Astrocyte (in vitro differentiated cells and primary cell): ENCODE data around the gene LLCFC1. TPM values are rescaled to one million over a fixed set of nuclear protein-coding genes. Genes with fewer than 3 reads are reported as not detected.

ENCODE experiments used
- DNase-seq: peaks from one replicate; pipeline ENCODE4 v3.0.0-alpha.2; 2010; ENCODE audit warnings: low read depth
- FAIRE-seq: peaks from 2 replicates; lab custom pipeline; 2011; peaks lifted over from hg19 to GRCh38; lab: Jason Lieb, UNC
- H2AFZ ChIP-seq: 2 replicates; pipeline ENCODE4 v1.6.0; 2012; ENCODE audit warnings: low read depth, low read length, inconsistent platforms
- H3K27ac ChIP-seq: 2 replicates; pipeline ENCODE4 v1.5.1; 2011; ENCODE audit warnings: low read depth, low read length, inconsistent platforms
- H3K27me3 ChIP-seq: 2 replicates; pipeline ENCODE4 v1.6.0; 2011; ENCODE audit warnings: low read length, inconsistent platforms; ENCODE audit not compliant: insufficient read depth
- H3K36me3 ChIP-seq: 2 replicates; pipeline ENCODE4 v1.5.1; 2011; ENCODE audit warnings: low read length, inconsistent platforms; ENCODE audit not compliant: insufficient read depth
- H3K4me1 ChIP-seq: 2 replicates; pipeline ENCODE4 v1.5.1; 2011; ENCODE audit warnings: low read length, inconsistent platforms; ENCODE audit not compliant: insufficient read depth
- H3K4me2 ChIP-seq: 2 replicates; pipeline ENCODE4 v1.6.0; 2012; ENCODE audit warnings: low read length, inconsistent platforms
- H3K4me3 ChIP-seq: 2 replicates; pipeline ENCODE4 v1.5.1; 2011; ENCODE audit warnings: low read depth, mild to moderate bottlenecking, low read length, inconsistent platforms; ENCODE audit not compliant: insufficient read depth
- H3K79me2 ChIP-seq: 2 replicates; pipeline ENCODE4 v1.6.0; 2012; ENCODE audit warnings: mild to moderate bottlenecking, low read length, inconsistent platforms; ENCODE audit not compliant: insufficient read depth
- H3K9ac ChIP-seq: 2 replicates; pipeline ENCODE4 v1.6.0; 2012; ENCODE audit warnings: mild to moderate bottlenecking, low read length, inconsistent platforms
- H3K9me3 ChIP-seq: 2 replicates; pipeline ENCODE4 v1.5.1; 2012; ENCODE audit warnings: low read depth, mild to moderate bottlenecking, low read length, inconsistent platforms; ENCODE audit not compliant: insufficient read depth
- H4K20me1 ChIP-seq: 2 replicates; pipeline ENCODE4 v1.6.0; 2012; ENCODE audit warnings: low read length, inconsistent platforms; ENCODE audit not compliant: insufficient read depth
- H3K27ac Mint-ChIP-seq: one replicate; pipeline ENCODE4 v1.8.0; 2021; ENCODE audit warnings: mild to moderate bottlenecking, mixed read lengths; ENCODE audit not compliant: unreplicated experiment
- H3K27me3 Mint-ChIP-seq: one replicate; pipeline ENCODE4 v1.8.0; 2021; ENCODE audit warnings: low read depth, mixed read lengths; ENCODE audit not compliant: unreplicated experiment
- H3K36me3 Mint-ChIP-seq: one replicate; pipeline ENCODE4 v1.8.0; 2021; ENCODE audit warnings: low read depth, mixed read lengths; ENCODE audit not compliant: unreplicated experiment
- H3K4me1 Mint-ChIP-seq: one replicate; pipeline ENCODE4 v1.8.0; 2021; ENCODE audit warnings: low read depth, mixed read lengths; ENCODE audit not compliant: unreplicated experiment
- H3K4me3 Mint-ChIP-seq: one replicate; pipeline ENCODE4 v1.8.0; 2021; ENCODE audit warnings: mild to moderate bottlenecking, moderate library complexity, mixed read lengths; ENCODE audit not compliant: unreplicated experiment
- H3K9me3 Mint-ChIP-seq: one replicate; pipeline ENCODE4 v1.8.0; 2021; ENCODE audit warnings: mild to moderate bottlenecking, mixed read lengths; ENCODE audit not compliant: unreplicated experiment
- EZH2 ChIP-seq: IDR thresholded peaks from 2 replicates; pipeline ENCODE4 v1.6.1; 2012; ENCODE audit warnings: mild to moderate bottlenecking, low read length, inconsistent platforms; ENCODE audit not compliant: insufficient read depth
- total RNA-seq: library from RNA; stranded (reverse); gene quantifications from 2 replicates; pipeline ENCODE4 v1.2.1, GENCODE V29; 2021
- TF ChIP-seq, protein P1 (sequence below): IDR thresholded peaks from 2 replicates; pipeline ENCODE4 v1.5.1; 2011; ENCODE audit warnings: low read depth, mild to moderate bottlenecking, inconsistent platforms, low read length, moderate library complexity; ENCODE audit not compliant: insufficient read depth

Gene LLCFC1
- total RNA-seq, 1 donor from 2014 or later: not detected

DNA sequence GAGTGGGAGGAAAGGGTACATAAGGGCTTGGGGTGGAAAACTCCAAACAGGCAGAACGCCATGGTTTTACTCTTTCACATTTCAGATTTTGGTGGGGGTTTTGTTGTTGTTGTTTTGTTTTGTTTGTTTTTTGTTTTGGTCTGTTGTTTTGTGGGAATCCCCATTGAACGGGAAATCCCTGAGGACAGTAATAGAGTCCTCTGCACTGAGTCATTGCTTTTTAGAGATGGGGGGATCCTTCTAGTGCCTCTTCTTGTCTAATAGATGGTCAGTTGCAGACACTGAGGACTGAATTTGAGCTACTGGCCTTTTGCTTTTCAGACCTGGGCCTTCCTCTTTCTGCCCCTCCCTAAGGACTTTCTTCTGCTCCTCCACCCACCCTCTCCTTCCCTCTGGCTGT, 25.7 kb upstream of the LLCFC1 start:
- peaks cover 1% of the 10 kb centered on the region for H3K4me1 Mint-ChIP-seq
- Histone ChIP-seq H3K4me2 (no peak overlapping the region), H2AFZ (no peak overlapping the region), H3K36me3 (no peaks in the 10 kb centered on the region), H3K79me2 (no peaks in the 10 kb centered on the region), H3K4me3 (no peak overlapping the region), H3K27me3 (no peaks in the 10 kb centered on the region), H4K20me1 (no peaks in the 10 kb centered on the region), H3K9ac (no peak overlapping the region), H3K4me1 (no peaks in the 10 kb centered on the region), H3K27ac (no peak overlapping the region), H3K9me3 (no peaks in the 10 kb centered on the region)
- H3K36me3 Mint-ChIP-seq: no peaks in the 10 kb centered on the region
- no peak overlapping the region for H3K4me3 Mint-ChIP-seq
- H3K27ac Mint-ChIP-seq: no peak overlapping the region
- no peak for TF ChIP-seq EZH2
- TF ChIP-seq, protein P1, sequence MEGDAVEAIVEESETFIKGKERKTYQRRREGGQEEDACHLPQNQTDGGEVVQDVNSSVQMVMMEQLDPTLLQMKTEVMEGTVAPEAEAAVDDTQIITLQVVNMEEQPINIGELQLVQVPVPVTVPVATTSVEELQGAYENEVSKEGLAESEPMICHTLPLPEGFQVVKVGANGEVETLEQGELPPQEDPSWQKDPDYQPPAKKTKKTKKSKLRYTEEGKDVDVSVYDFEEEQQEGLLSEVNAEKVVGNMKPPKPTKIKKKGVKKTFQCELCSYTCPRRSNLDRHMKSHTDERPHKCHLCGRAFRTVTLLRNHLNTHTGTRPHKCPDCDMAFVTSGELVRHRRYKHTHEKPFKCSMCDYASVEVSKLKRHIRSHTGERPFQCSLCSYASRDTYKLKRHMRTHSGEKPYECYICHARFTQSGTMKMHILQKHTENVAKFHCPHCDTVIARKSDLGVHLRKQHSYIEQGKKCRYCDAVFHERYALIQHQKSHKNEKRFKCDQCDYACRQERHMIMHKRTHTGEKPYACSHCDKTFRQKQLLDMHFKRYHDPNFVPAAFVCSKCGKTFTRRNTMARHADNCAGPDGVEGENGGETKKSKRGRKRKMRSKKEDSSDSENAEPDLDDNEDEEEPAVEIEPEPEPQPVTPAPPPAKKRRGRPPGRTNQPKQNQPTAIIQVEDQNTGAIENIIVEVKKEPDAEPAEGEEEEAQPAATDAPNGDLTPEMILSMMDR: no peak
- DNase-seq (no peak), FAIRE-seq (no peak)
- no peaks in the 10 kb centered on the region for H3K9me3 Mint-ChIP-seq
- H3K27me3 Mint-ChIP-seq: peaks cover 12% of the 10 kb centered on the region

DNA sequence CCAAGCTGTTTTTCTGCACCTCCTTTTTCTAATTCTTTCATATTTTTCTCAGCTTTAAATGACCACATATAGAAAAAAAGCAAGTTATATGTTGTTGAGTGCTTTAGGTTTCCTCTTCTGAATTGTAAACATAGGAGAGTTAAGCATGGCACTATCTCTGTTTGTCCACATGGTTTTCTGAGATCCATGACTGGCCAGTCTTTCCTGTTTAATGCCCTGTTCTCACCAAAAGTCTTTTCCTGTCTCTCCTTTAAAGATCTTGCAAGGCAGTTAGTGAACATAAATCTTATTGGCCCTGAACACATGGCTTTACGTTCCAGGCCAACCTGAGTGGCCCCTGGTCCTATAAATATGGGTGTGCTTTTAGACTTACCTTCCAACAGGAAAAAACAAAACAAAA, 25.2 kb upstream of the LLCFC1 start:
- Histone ChIP-seq H3K4me2 (no peak overlapping the region), H4K20me1 (no peaks in the 10 kb centered on the region), H2AFZ (no peak overlapping the region), H3K79me2 (no peaks in the 10 kb centered on the region), H3K9ac (no peak overlapping the region), H3K4me3 (no peak overlapping the region), H3K4me1 (no peaks in the 10 kb centered on the region), H3K27ac (no peak overlapping the region), H3K27me3 (no peaks in the 10 kb centered on the region), H3K9me3 (no peaks in the 10 kb centered on the region), H3K36me3 (no peaks in the 10 kb centered on the region)
- no peak overlapping the region for H3K4me3 Mint-ChIP-seq
- no peak for TF ChIP-seq EZH2
- TF ChIP-seq, protein P1: no peak
- no peaks in the 10 kb centered on the region for H3K9me3 Mint-ChIP-seq
- peaks cover 12% of the 10 kb centered on the region for H3K27me3 Mint-ChIP-seq
- FAIRE-seq: no peak
- peaks cover 1% of the 10 kb centered on the region for H3K4me1 Mint-ChIP-seq
- no peaks in the 10 kb centered on the region for H3K36me3 Mint-ChIP-seq
- H3K27ac Mint-ChIP-seq: no peak overlapping the region
- DNase-seq: no peak

- H3K4me1 Mint-ChIP-seq: peaks cover 1% of the 10 kb centered on the region
- DNase-seq: no peak
- no peak overlapping the region for H3K27ac ChIP-seq
- H3K9me3 ChIP-seq: no peaks in the 10 kb centered on the region
- H3K9me3 Mint-ChIP-seq: no peaks in the 10 kb centered on the region
- H3K4me2 ChIP-seq: no peak overlapping the region
- no peaks in the 10 kb centered on the region for H3K27me3 ChIP-seq
- no peaks in the 10 kb centered on the region for H4K20me1 ChIP-seq
- H3K4me3 Mint-ChIP-seq: no peak overlapping the region
- no peak overlapping the region for H2AFZ ChIP-seq
- TF ChIP-seq, protein P1: no peak
- TF ChIP-seq EZH2: no peak
- no peaks in the 10 kb centered on the region for H3K79me2 ChIP-seq
- H3K9ac ChIP-seq: no peak overlapping the region
- H3K27ac Mint-ChIP-seq: no peak overlapping the region
- no peaks in the 10 kb centered on the region for H3K36me3 Mint-ChIP-seq
- no peaks in the 10 kb centered on the region for H3K4me1 ChIP-seq
- H3K27me3 Mint-ChIP-seq: peaks cover 18% of the 10 kb centered on the region
- no peaks in the 10 kb centered on the region for H3K36me3 ChIP-seq
- FAIRE-seq: no peak
- H3K4me3 ChIP-seq: no peak overlapping the region
Observed at GRCh38 chr7:142915315-142915714, 24.0 kb upstream of the LLCFC1 start.
